ENCODE results near the gene C1QBP.

- TF ChIP-seq CTCF (IDR thresholded peaks at IDR 0.05) (no peak), POLR2A (IDR thresholded peaks at IDR 0.05) (no peak)
Observed at GRCh38 chr17:5431949-5432556, 6.9 kb downstream of the C1QBP start.
